ENCODE data around the gene ME3. TPM values are rescaled to one million over a fixed set of nuclear protein-coding genes. Genes with fewer than 3 reads are reported as not detected.

Gene ME3
- total and polyA plus RNA-seq, 11 donors = 11.3 to 51.5 (median 31.3) TPM

- no peak overlapping the region for H3K27ac ChIP-seq
- intact Hi-C loops (cut with DNase I) = no loop called here
- H3K4me3 ChIP-seq = no peak overlapping the region
- peaks cover 0 to 13% (median 4%) of the 10 kb centered on the region in 12 donors for H3K4me1 ChIP-seq
- H3K9me3 ChIP-seq = peaks cover 0 to 7% (median 0%) of the 10 kb centered on the region in 12 donors
- peaks cover 0 to 5% (median 0%) of the 10 kb centered on the region in 9 donors for H3K36me3 ChIP-seq
- TF ChIP-seq, protein P1, sequence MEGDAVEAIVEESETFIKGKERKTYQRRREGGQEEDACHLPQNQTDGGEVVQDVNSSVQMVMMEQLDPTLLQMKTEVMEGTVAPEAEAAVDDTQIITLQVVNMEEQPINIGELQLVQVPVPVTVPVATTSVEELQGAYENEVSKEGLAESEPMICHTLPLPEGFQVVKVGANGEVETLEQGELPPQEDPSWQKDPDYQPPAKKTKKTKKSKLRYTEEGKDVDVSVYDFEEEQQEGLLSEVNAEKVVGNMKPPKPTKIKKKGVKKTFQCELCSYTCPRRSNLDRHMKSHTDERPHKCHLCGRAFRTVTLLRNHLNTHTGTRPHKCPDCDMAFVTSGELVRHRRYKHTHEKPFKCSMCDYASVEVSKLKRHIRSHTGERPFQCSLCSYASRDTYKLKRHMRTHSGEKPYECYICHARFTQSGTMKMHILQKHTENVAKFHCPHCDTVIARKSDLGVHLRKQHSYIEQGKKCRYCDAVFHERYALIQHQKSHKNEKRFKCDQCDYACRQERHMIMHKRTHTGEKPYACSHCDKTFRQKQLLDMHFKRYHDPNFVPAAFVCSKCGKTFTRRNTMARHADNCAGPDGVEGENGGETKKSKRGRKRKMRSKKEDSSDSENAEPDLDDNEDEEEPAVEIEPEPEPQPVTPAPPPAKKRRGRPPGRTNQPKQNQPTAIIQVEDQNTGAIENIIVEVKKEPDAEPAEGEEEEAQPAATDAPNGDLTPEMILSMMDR (IDR thresholded peaks at IDR 0.05) = no peak
- TF ChIP-seq POLR2A (IDR thresholded peaks at IDR 0.05) = no peak
- DNase-seq = no peak
- no peaks in the 10 kb centered on the region for H3K27me3 ChIP-seq
- no peak for ATAC-seq
Observed at GRCh38 chr11:86637988-86638387, 34.4 kb downstream of the ME3 start.

DNA sequence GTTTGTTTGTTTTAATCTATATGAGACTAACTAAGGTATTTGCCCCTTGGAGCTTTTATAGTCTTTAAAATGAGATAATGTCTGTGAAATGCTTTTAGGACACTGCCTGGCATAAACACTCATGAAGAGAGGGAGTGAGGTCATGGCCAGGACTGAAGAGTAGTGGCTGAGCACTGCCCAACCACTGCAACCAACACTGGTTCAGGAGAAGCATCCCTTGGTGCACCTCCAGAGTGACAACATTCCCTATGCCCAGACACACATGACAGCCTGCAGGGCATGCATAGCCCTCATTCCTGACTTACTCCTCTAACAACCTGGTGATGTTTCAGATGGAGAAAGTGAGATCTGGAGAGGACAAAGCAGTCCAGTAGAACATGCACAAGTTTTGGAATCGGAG lies 36.1 kb downstream of the ME3 start:
- intact Hi-C loops (cut with DNase I) = no loop called here
- H3K4me3 ChIP-seq = no peak overlapping the region
- H3K36me3 ChIP-seq = peaks cover 0 to 5% (median 0%) of the 10 kb centered on the region in 9 donors
- DNase-seq (no peak), ATAC-seq (no peak)
- H3K27me3 ChIP-seq = no peaks in the 10 kb centered on the region
- H3K9me3 ChIP-seq = peaks cover 0 to 7% (median 0%) of the 10 kb centered on the region in 12 donors
- TF ChIP-seq, protein P1 (IDR thresholded peaks at IDR 0.05) = no peak
- TF ChIP-seq POLR2A (IDR thresholded peaks at IDR 0.05) = no peak
- peaks cover 0 to 9% (median under 1%) of the 10 kb centered on the region in 12 donors for H3K4me1 ChIP-seq
- WGBS, 4 donors = 93 to 100% (median 95%) methylated on average over 1 of the region's 1 CpG
- H3K27ac ChIP-seq = no peak overlapping the region

DNA sequence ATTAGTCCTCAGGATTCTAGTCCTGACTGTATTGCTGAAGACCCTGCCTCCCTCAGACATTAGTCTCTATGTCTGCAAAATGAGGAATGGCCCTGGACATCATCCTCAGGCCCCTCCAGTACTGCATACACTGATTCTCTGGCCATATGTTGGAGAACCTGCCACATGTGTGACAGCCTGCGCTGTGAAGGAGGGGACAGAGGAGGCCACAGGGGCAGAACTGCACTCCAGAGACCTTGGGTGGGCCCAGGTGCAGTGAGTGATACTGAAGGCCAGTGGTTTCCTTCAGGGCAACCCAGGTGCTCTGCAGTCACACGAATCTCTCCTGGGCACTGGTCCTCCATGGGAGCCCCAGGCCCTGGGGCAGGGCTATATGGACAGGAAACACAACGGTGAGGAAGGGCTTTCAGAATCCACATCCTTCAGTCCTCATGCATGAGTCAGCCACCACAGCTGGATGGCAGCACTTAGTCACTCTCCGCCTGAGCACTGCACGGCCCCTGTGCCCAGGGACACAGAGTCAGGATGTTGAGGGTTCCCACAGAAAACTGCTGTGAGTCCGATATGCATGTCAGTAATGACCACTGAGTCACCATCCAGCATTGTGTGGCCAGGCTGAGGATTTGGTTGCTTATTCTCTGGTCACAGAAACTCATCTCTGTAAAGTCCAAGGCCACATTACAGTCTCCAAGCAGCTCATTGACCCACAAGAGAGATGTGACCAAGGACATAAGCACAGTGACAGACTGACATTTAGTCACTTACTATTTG lies 39.7 kb downstream of the ME3 start:
- Histone ChIP-seq H3K9me3 (peaks cover 0 to 7% (median 0%) of the 10 kb centered on the region in 12 donors), H3K4me1 (peaks cover 0 to 44% (median 30%) of the 10 kb centered on the region in 12 donors), H3K27me3 (no peaks in the 10 kb centered on the region), H3K36me3 (peaks cover 0 to 5% (median 0%) of the 10 kb centered on the region in 9 donors), H3K4me3 (no peak overlapping the region), H3K27ac (no peak overlapping the region)
- no peak for TF ChIP-seq POLR2A (IDR thresholded peaks at IDR 0.05)
- TF ChIP-seq, protein P1 (IDR thresholded peaks at IDR 0.05) = peak in 7 of 12 donors; percentile 18 to 46 (median 32)
- WGBS, 4 donors = 75 to 76% (median 76%) methylated on average over 5 to 6 of the region's 6 CpGs
- DNase-seq (peak in 1 of 5 donors; percentile 55), ATAC-seq (peak in 3 of 4 donors; percentile 32 to 57 (median 55))
- intact Hi-C loops (cut with DNase I) = loop anchor here in 4 of 10 donors (5.0 kb wide), 3 partner anchors 35 to 170 kb away; partner anchors contain the start of gene PRSS23 (in 1 of the 4)

DNA sequence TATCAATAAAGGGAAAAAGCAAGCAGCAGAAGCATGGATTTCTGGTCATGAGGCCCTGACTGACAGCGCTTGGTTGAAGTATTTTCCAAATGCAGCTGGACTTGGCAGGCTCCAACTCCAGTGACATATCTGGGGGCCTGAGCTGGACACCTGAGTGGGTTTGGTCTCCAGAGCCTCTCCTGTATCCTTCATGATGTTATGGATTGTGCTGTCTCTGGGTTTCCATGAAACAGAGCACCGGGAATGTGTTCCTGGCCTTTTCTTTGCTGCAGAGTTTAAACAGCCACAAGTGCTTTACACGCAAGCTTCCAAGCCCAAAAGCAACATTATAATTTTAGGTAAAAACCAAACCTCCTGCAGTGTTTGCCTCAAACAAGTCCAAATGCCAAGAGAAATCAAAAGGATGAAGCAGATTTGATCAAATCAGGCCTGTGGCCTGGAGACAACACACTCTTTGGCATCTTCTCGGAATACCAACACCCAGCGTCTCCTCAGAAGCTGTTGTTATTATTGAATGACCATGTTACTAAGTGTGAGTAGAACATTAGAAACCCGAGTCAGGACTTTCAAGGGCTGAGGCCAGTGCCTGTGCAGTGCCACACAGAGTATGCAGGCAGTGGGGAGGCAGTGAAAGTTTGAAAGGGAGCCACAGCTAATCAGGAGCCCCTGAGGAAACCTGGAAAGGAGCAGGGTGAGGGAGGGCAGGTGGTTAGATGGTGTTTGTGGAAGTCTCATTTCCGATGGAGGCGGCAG lies 42.0 kb downstream of the ME3 start:
- TF ChIP-seq POLR2A (IDR thresholded peaks at IDR 0.05) = no peak
- TF ChIP-seq, protein P1 (IDR thresholded peaks at IDR 0.05) = no peak
- intact Hi-C loops (cut with DNase I) = loop anchor here in 4 of 10 donors (5.0 kb wide), 3 partner anchors 37 to 172 kb away; partner anchors contain the start of gene PRSS23 (in 1 of the 4)
- H3K36me3 ChIP-seq = no peaks in the 10 kb centered on the region
- ATAC-seq = peak in 1 of 4 donors; percentile 6
- H3K9me3 ChIP-seq = peaks cover 0 to 3% (median 0%) of the 10 kb centered on the region in 12 donors
- WGBS, 4 donors = 80 to 91% (median 84%) methylated on average over 8 of the region's 8 CpGs
- H3K27me3 ChIP-seq = no peaks in the 10 kb centered on the region
- H3K4me3 ChIP-seq = no peak overlapping the region
- DNase-seq = no peak
- peak overlapping the region in 10 of 12 donors; percentile 4 to 81 (median 70) for H3K27ac ChIP-seq
- H3K4me1 ChIP-seq = peaks cover 0 to 55% (median 36%) of the 10 kb centered on the region in 12 donors
